K562 (cell line): ENCODE data around the gene ODF2. TPM values are rescaled to one million over a fixed set of nuclear protein-coding genes. Genes with fewer than 3 reads are reported as not detected.
A peak's percentile ranks its signal among the peaks of the same experiment; 100 is the strongest.

Experiments used
- ATAC-seq: fragments of 200-7000 bp; cut with Tn5 transposase; 3 replicates; pipeline ENCODE4 v1.9.1; 2020; ENCODE audit warnings: moderate library complexity
- BruUV-seq: library from RNA; stranded (reverse); fragments of 400-500 nt; replicated peaks from 2 replicates; lab custom pipeline; 2021; lab: Mats Ljungman, UMichigan
- CTCF ChIA-PET: fragments of 300-600 bp; formaldehyde crosslinking; extraction: SDS; loops from one replicate; lab custom pipeline; 2021; ENCODE audit warnings: low intra/inter-chr PET ratio; lab: Yijun Ruan, JAX
- POLR2A ChIA-PET: fragments of 300-600, 350-650 bp; sonication (Branson Sonifier 250); formaldehyde crosslinking; extraction: SDS; loops from one replicate; lab custom pipeline; 2021; ENCODE audit warnings: antibody characterized with exemption, inconsistent platforms; lab: Yijun Ruan, JAX
- DNase-seq, 4 experiments: peaks; one replicate each; pipeline versions ENCODE4 v3.0.0 to v3.0.0-alpha.2; 2011 to 2018; ENCODE audit warnings: low spot score in 3 of 4, mixed read lengths in 3 of 4; ENCODE audit errors: extremely low read depth in 1 of 4
- FAIRE-seq: peaks from 2 replicates; lab custom pipeline; 2011; peaks lifted over from hg19 to GRCh38; lab: Jason Lieb, UNC
- H2AFZ ChIP-seq: 2 replicates; pipeline ENCODE4 v1.6.0; 2011; ENCODE audit warnings: low read depth, low read length, control low read depth, inconsistent platforms
- H3K27ac ChIP-seq: fragments of 200-600 bp; 3 replicates; pipeline ENCODE4 v1.8.0; 2011; ENCODE audit warnings: low read depth, mild to moderate bottlenecking, control low read depth, inconsistent platforms, low read length, moderate library complexity, mixed read lengths; ENCODE audit errors: extremely low read depth
- H3K27me3 ChIP-seq, 2 experiments: fragments of 300-600 bp in 1 of 2; 2 replicates in 1 of 2; 3 replicates in 1 of 2; pipeline versions ENCODE4 v1.6.0 to v1.8.0; 2011; ENCODE audit warnings: inconsistent platforms in 2 of 2, low read length in 2 of 2, mild to moderate bottlenecking in 1 of 2, mixed read lengths in 1 of 2, moderate library complexity in 1 of 2; ENCODE audit not compliant: control insufficient read depth in 2 of 2, insufficient read depth in 2 of 2
- H3K36me3 ChIP-seq: fragments of 300-600 bp; 3 replicates; pipeline ENCODE4 v1.8.0; 2011; ENCODE audit warnings: mild to moderate bottlenecking, low read length, inconsistent platforms; ENCODE audit not compliant: control insufficient read depth, insufficient read depth
- H3K4me1 ChIP-seq, 2 experiments: fragments of 200-600 bp in 1 of 2; replicated peaks in 1 of 2; 2 replicates in 1 of 2; 3 replicates in 1 of 2; pipeline versions ENCODE4 v1.5.1 to v1.8.0; 2011; ENCODE audit warnings: inconsistent platforms in 2 of 2, low read length in 2 of 2, mild to moderate bottlenecking in 1 of 2, mixed read lengths in 1 of 2, moderate library complexity in 1 of 2; ENCODE audit not compliant: control insufficient read depth in 2 of 2, insufficient read depth in 2 of 2
- H3K4me2 ChIP-seq: 2 replicates; pipeline ENCODE4 v1.6.1; 2011; ENCODE audit warnings: low read length, control low read depth, inconsistent platforms, mixed read lengths; ENCODE audit not compliant: insufficient read depth
- H3K4me3 ChIP-seq: fragments of 200-600 bp; sonication (generic), shearing (Covaris generic); 2 replicates; pipeline ENCODE4 v1.5.1; 2016; ENCODE audit warnings: control low read depth, inconsistent platforms
- H3K79me2 ChIP-seq: fragments of 200-600 bp; 3 replicates; pipeline ENCODE4 v1.8.0; 2011; ENCODE audit warnings: low read length, inconsistent platforms; ENCODE audit not compliant: control insufficient read depth, insufficient read depth
- H3K9ac ChIP-seq, 2 experiments: 2 replicates each; pipeline versions ENCODE4 v1.6.0 to v1.6.1; 2011; ENCODE audit warnings: low read depth in 2 of 2, low read length in 2 of 2, control low read depth in 1 of 2, inconsistent platforms in 1 of 2, mild to moderate bottlenecking in 1 of 2, mixed read lengths in 1 of 2; ENCODE audit not compliant: insufficient read depth in 1 of 2
- H3K9me1 ChIP-seq: one replicate; pipeline ENCODE4 v1.6.0; 2011; ENCODE audit warnings: inconsistent platforms, mild to moderate bottlenecking, low read length, moderate library complexity; ENCODE audit not compliant: control insufficient read depth, insufficient read depth
- H3K9me3 ChIP-seq: replicated peaks from 2 replicates; pipeline ENCODE4 v1.5.1; 2011; ENCODE audit warnings: low read depth, low read length, inconsistent platforms; ENCODE audit not compliant: control insufficient read depth, insufficient read depth
- H4K20me1 ChIP-seq: replicated peaks from 2 replicates; pipeline ENCODE4 v1.6.1; 2011; ENCODE audit warnings: low read length, inconsistent platforms, mixed read lengths; ENCODE audit not compliant: control insufficient read depth, insufficient read depth
- RFX1 ChIP-seq: fragments of 450-650 bp; IDR thresholded peaks from 2 replicates; pipeline ENCODE4 v1.6.1; 2016; ENCODE audit warnings: mild to moderate bottlenecking, moderate library complexity
- WGBS: fragments of 100-300 bp; shearing (Covaris generic); methylation state at CpG from one replicate; pipeline ENCODE4 v1.1.6; 2016; ENCODE audit warnings: low coverage, mixed read lengths; ENCODE audit not compliant: insufficient coverage; ENCODE audit errors: missing lambda C conversion rate; 5-methylcytosine and 5-hydroxymethylcytosine counted together
- in situ Hi-C: fragments of 300-500 bp; cut with MboI; formaldehyde crosslinking; loops from 4 replicates; pipeline ENCODE4 v1.15.0; 2018; ENCODE audit warnings: inconsistent platforms, mixed read lengths
- intact Hi-C: fragments of 100-400 bp; cut with micrococcal nuclease; formaldehyde crosslinking; loops from 2 replicates; pipeline ENCODE4 v1.14.2; 2022
- polyA plus RNA-seq, 8 experiments: library from polyadenylated mRNA; depleted of rRNA in 4 of 8; stranded (reverse) in 5 of 8; unstranded in 3 of 8; fragments of >200 nt; fragmentation: Nextera tagmentation in 2 of 8; fragmentation: Illumina TruSeq in 1 of 8; extraction: Ambion mirVana in 2 of 8; extraction: Trizol in 1 of 8; gene quantifications; 2 replicates each; pipeline versions ENCODE4 v1.2.1 to v1.2.3, GENCODE V29; 2011 to 2014; ENCODE audit warnings: inconsistent platforms in 1 of 8, missing spikeins in 1 of 8
- total RNA-seq, 7 experiments: library from RNA; depleted of rRNA in 6 of 7; stranded (reverse); fragments of >200 nt in 6 of 7; fragmentation: Illumina TruSeq in 2 of 7; extraction: Trizol in 2 of 7; gene quantifications; 2 replicates each; pipeline versions ENCODE4 v1.2.1 to v1.2.3, GENCODE V29; 2011 to 2021; ENCODE audit warnings: low replicate concordance in 1 of 7
- TF ChIP-seq, protein P1 (sequence below): fragments of 250-450 bp; sonication (Bioruptor Pico); IDR thresholded peaks from 2 replicates; pipeline ENCODE4 v1.4.0; 2020; ENCODE audit warnings: mild to moderate bottlenecking, moderate library complexity, borderline replicate concordance

Gene ODF2
- total and polyA plus RNA-seq, 9 of the 15 experiments (the other 6 are each of a cell fraction or from before 2014, with no cell fraction given): 16.5 to 83.2 (median 69.7) TPM

DNA sequence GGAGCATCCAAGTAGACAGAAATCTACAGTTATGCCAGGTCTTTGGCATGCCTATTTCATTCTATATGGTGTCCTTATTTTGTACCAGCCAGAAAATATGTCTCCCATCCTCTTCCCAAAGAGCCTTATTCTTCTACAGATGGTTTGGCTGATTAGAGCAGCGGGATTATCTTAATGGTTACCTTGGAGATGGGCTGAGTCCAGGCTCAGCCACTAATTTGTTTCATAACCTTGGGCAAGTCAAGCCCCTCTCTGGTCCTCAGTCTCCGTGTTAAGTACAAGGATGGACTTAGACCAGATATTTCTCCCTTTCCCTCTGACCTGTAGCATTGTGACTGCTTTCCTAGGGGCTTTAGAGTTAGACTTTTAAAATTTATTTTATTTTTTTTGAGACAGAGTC, 37.6 kb downstream of the ODF2 start:
- intact Hi-C loops: loop anchor here (5.0 kb wide), 1 partner anchor 36 kb away; the partner anchor contains the start of gene ODF2
- peaks cover 76% of the 10 kb centered on the region for H3K36me3 ChIP-seq
- FAIRE-seq: no peak

More for the DNA sequence above, 37.6 kb downstream of the ODF2 start:
- no peak overlapping the region for H3K4me3 ChIP-seq
- BruUV-seq: no TSS peak
- 9% methylated on average over 2 of the region's 2 CpGs for WGBS
- no peaks in the 10 kb centered on the region for H3K27me3 ChIP-seq
- peaks cover 12 to 17% of the 10 kb centered on the region in 2 experiments for H3K4me1 ChIP-seq
- H3K27ac ChIP-seq: no peak overlapping the region
- ChIA-PET CTCF (no interaction called here), POLR2A (no interaction called here)
- no peaks in the 10 kb centered on the region for H4K20me1 ChIP-seq
- H3K4me2 ChIP-seq: no peak overlapping the region
- DNase-seq (no peak), ATAC-seq (no peak)
- no peak overlapping the region for H2AFZ ChIP-seq
- TF ChIP-seq, protein P1, sequence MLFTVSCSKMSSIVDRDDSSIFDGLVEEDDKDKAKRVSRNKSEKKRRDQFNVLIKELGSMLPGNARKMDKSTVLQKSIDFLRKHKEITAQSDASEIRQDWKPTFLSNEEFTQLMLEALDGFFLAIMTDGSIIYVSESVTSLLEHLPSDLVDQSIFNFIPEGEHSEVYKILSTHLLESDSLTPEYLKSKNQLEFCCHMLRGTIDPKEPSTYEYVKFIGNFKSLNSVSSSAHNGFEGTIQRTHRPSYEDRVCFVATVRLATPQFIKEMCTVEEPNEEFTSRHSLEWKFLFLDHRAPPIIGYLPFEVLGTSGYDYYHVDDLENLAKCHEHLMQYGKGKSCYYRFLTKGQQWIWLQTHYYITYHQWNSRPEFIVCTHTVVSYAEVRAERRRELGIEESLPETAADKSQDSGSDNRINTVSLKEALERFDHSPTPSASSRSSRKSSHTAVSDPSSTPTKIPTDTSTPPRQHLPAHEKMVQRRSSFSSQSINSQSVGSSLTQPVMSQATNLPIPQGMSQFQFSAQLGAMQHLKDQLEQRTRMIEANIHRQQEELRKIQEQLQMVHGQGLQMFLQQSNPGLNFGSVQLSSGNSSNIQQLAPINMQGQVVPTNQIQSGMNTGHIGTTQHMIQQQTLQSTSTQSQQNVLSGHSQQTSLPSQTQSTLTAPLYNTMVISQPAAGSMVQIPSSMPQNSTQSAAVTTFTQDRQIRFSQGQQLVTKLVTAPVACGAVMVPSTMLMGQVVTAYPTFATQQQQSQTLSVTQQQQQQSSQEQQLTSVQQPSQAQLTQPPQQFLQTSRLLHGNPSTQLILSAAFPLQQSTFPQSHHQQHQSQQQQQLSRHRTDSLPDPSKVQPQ (CRISPR knock-in tag): no peak
- peak; percentile 49; the same call in 1 of the 2 replicates for TF ChIP-seq RFX1
- no peak overlapping the region for H3K9ac ChIP-seq
- no peaks in the 10 kb centered on the region for H3K9me1 ChIP-seq
- in situ Hi-C loops: no loop called here
- H3K79me2 ChIP-seq: no peaks in the 10 kb centered on the region
- H3K9me3 ChIP-seq: no peaks in the 10 kb centered on the region
